ENCODE measurements around the gene NXPH1.

The NXPH1 gene

GRCh38 chr7:8579661-8580194, 146.3 kb downstream of the NXPH1 start:
- DNase-seq (ENCODE audit: insufficient read length, low spot score): no peak
- FAIRE-seq: no peak
- TF ChIP-seq TAF1 (IDR thresholded peaks at IDR 0.05; ENCODE audit: low read depth, low read length) (no peak), POU2F2 (IDR thresholded peaks at IDR 0.05; ENCODE audit: low read depth, low read length) (no peak), POLR2AphosphoS5 (IDR thresholded peaks at IDR 0.05; ENCODE audit: low read depth, low read length) (no peak), SPI1 (IDR thresholded peaks at IDR 0.05; ENCODE audit: low read depth, low read length) (no peak)

- no peak for FAIRE-seq
- TF ChIP-seq POLR2A (IDR thresholded peaks at IDR 0.05; ENCODE audit: low read depth, low read length) (no peak), SPI1 (IDR thresholded peaks at IDR 0.05; ENCODE audit: low read depth, low read length) (no peak)
Observed at GRCh38 chr7:8581842-8582241, 148.4 kb downstream of the NXPH1 start.

GRCh38 chr7:8582728-8583127, 149.3 kb downstream of the NXPH1 start:
- no peak for FAIRE-seq
- no peak for DNase-seq (ENCODE audit: insufficient read length, low spot score)
- TF ChIP-seq POLR2A (IDR thresholded peaks at IDR 0.05; ENCODE audit: low read depth, low read length) (no peak), TAF1 (IDR thresholded peaks at IDR 0.05; ENCODE audit: low read depth, low read length) (no peak), PAX5 (IDR thresholded peaks at IDR 0.05; ENCODE audit: insufficient read depth, low read length, severe bottlenecking) (no peak), POU2F2 (IDR thresholded peaks at IDR 0.05; ENCODE audit: low read depth, low read length) (no peak), POLR2AphosphoS5 (IDR thresholded peaks at IDR 0.05; ENCODE audit: low read depth, low read length) (no peak), SPI1 (IDR thresholded peaks at IDR 0.05; ENCODE audit: low read depth, low read length) (no peak)

More at GRCh38 chr7:8581842-8582241, 148.4 kb downstream of the NXPH1 start:
- no peak for DNase-seq (ENCODE audit: insufficient read length, low spot score)

GRCh38 chr7:8585591-8585990, 152.2 kb downstream of the NXPH1 start:
- TF ChIP-seq POLR2A (IDR thresholded peaks at IDR 0.05; ENCODE audit: low read depth, low read length) (no peak), TAF1 (IDR thresholded peaks at IDR 0.05; ENCODE audit: low read depth, low read length) (no peak), POLR2AphosphoS5 (IDR thresholded peaks at IDR 0.05; ENCODE audit: low read depth, low read length) (no peak), SPI1 (IDR thresholded peaks at IDR 0.05; ENCODE audit: low read depth, low read length) (no peak), POU2F2 (IDR thresholded peaks at IDR 0.05; ENCODE audit: low read depth, low read length) (no peak), PAX5 (IDR thresholded peaks at IDR 0.05; ENCODE audit: insufficient read depth, low read length, severe bottlenecking) (no peak)
- no peak for FAIRE-seq
- DNase-seq (ENCODE audit: insufficient read length, low spot score): no peak

- DNase-seq (ENCODE audit: insufficient read length, low spot score) (no peak), FAIRE-seq (no peak)
- TF ChIP-seq POLR2A (IDR thresholded peaks at IDR 0.05; ENCODE audit: low read depth, low read length) (no peak), POU2F2 (IDR thresholded peaks at IDR 0.05; ENCODE audit: low read depth, low read length) (no peak), POLR2AphosphoS5 (IDR thresholded peaks at IDR 0.05; ENCODE audit: low read depth, low read length) (no peak), SPI1 (IDR thresholded peaks at IDR 0.05; ENCODE audit: low read depth, low read length) (no peak), PAX5 (IDR thresholded peaks at IDR 0.05; ENCODE audit: insufficient read depth, low read length, severe bottlenecking) (no peak), TAF1 (IDR thresholded peaks at IDR 0.05; ENCODE audit: low read depth, low read length) (no peak)
Observed at GRCh38 chr7:8590225-8590624, 156.8 kb downstream of the NXPH1 start.

- DNase-seq (ENCODE audit: insufficient read length, low spot score): no peak
- FAIRE-seq: no peak
- TF ChIP-seq POU2F2 (IDR thresholded peaks at IDR 0.05; ENCODE audit: low read depth, low read length) (no peak), POLR2A (IDR thresholded peaks at IDR 0.05; ENCODE audit: low read depth, low read length) (no peak), TAF1 (IDR thresholded peaks at IDR 0.05; ENCODE audit: low read depth, low read length) (no peak), PAX5 (IDR thresholded peaks at IDR 0.05; ENCODE audit: insufficient read depth, low read length, severe bottlenecking) (no peak), SPI1 (IDR thresholded peaks at IDR 0.05; ENCODE audit: low read depth, low read length) (no peak), POLR2AphosphoS5 (IDR thresholded peaks at IDR 0.05; ENCODE audit: low read depth, low read length) (no peak)
Observed at GRCh38 chr7:8590791-8591190, 157.4 kb downstream of the NXPH1 start.

- no peak for DNase-seq (ENCODE audit: insufficient read length, low spot score)
- no peak for FAIRE-seq
- TF ChIP-seq POLR2A (IDR thresholded peaks at IDR 0.05; ENCODE audit: low read depth, low read length) (no peak), POU2F2 (IDR thresholded peaks at IDR 0.05; ENCODE audit: low read depth, low read length) (no peak), PAX5 (IDR thresholded peaks at IDR 0.05; ENCODE audit: insufficient read depth, low read length, severe bottlenecking) (no peak), POLR2AphosphoS5 (IDR thresholded peaks at IDR 0.05; ENCODE audit: low read depth, low read length) (no peak), TAF1 (IDR thresholded peaks at IDR 0.05; ENCODE audit: low read depth, low read length) (no peak), SPI1 (IDR thresholded peaks at IDR 0.05; ENCODE audit: low read depth, low read length) (no peak)
Observed at GRCh38 chr7:8591289-8591688, 157.9 kb downstream of the NXPH1 start.

- TF ChIP-seq POLR2AphosphoS5 (IDR thresholded peaks at IDR 0.05; ENCODE audit: low read depth, low read length) (no peak), POLR2A (IDR thresholded peaks at IDR 0.05; ENCODE audit: low read depth, low read length) (no peak), PAX5 (IDR thresholded peaks at IDR 0.05; ENCODE audit: insufficient read depth, low read length, severe bottlenecking) (no peak), POU2F2 (IDR thresholded peaks at IDR 0.05; ENCODE audit: low read depth, low read length) (no peak), SPI1 (IDR thresholded peaks at IDR 0.05; ENCODE audit: low read depth, low read length) (no peak), TAF1 (IDR thresholded peaks at IDR 0.05; ENCODE audit: low read depth, low read length) (no peak)
- DNase-seq (ENCODE audit: insufficient read length, low spot score): no peak
- FAIRE-seq: no peak
Observed at GRCh38 chr7:8592167-8592566, 158.8 kb downstream of the NXPH1 start.

GRCh38 chr7:8594115-8594514, 160.7 kb downstream of the NXPH1 start:
- no peak for TF ChIP-seq PAX5 (IDR thresholded peaks at IDR 0.05; ENCODE audit: insufficient read depth, low read length, severe bottlenecking)
- no peak for TF ChIP-seq TAF1 (IDR thresholded peaks at IDR 0.05; ENCODE audit: low read depth, low read length)
- TF ChIP-seq POU2F2 (IDR thresholded peaks at IDR 0.05; ENCODE audit: low read depth, low read length): no peak
- TF ChIP-seq SPI1 (IDR thresholded peaks at IDR 0.05; ENCODE audit: low read depth, low read length): no peak
- TF ChIP-seq POLR2AphosphoS5 (IDR thresholded peaks at IDR 0.05; ENCODE audit: low read depth, low read length): no peak
- TF ChIP-seq POLR2A (IDR thresholded peaks at IDR 0.05; ENCODE audit: low read depth, low read length): no peak
- DNase-seq (ENCODE audit: insufficient read length, low spot score) (no peak), FAIRE-seq (no peak)

- FAIRE-seq (no peak), DNase-seq (ENCODE audit: insufficient read length, low spot score) (no peak)
- TF ChIP-seq POLR2A (IDR thresholded peaks at IDR 0.05; ENCODE audit: low read depth, low read length): no peak
Observed at GRCh38 chr7:8597565-8597964, 164.2 kb downstream of the NXPH1 start.
